Urothelium cell line (cell line): ENCODE results near the gene FAM222B.
"Not testable (repeated sequence)": the region's sequence is repeated elsewhere in the genome, so short reads cannot be mapped to it uniquely, and the experiment has no call there.

ENCODE experiments used
- DNase-seq: peaks from one replicate; pipeline ENCODE4 v3.0.0; 2011; ENCODE audit warnings: low spot score, mixed read lengths
- FAIRE-seq: peaks from 2 replicates; lab custom pipeline; 2011; peaks lifted over from hg19 to GRCh38; lab: Jason Lieb, UNC

The FAM222B gene

DNA sequence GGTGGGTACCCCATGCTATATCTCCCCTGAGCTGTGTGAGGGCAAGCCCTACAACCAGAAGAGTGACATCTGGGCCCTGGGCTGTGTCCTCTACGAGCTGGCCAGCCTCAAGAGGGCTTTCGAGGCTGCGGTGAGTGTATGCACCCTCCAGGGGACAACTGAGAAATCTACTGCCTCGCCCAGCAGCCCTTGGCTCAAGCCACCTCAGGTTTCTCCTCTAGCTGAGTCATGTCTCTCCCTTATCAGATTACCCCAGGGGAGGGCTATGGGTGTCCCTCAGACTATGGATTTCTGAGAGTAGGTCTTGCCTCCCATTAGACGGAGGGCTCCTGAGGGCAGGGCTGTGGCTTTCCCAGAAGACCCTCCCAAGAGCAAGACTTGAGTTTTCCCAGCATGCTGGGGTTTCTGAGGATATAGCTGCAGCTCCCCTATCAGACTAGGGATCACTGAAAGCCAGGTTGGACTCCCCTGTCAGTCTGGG is 107.3 kb downstream of the FAM222B start:
- DNase-seq (no peak), FAIRE-seq (no peak)

DNA sequence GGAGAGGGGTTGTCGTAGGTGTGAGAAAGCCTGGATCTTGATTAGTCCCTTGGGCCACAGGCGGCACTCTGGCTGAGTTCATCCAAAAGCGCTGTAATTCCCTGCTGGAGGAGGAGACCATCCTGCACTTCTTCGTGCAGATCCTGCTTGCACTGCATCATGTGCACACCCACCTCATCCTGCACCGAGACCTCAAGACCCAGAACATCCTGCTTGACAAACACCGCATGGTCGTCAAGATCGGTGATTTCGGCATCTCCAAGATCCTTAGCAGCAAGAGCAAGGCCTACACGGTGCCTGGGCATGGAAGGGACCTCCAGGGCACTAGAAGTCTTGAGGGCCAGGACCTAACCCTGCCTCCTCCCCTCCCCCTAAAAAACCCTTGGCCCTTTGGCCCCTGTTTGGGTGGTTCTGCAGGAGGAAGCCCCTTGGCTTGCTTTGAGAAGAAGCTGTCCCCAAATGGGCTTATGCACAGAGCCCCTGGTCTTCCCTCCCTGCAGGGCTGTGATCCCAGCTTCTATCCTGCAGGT is 107.8 kb downstream of the FAM222B start:
- FAIRE-seq, result no peak
- DNase-seq, result no peak

DNA sequence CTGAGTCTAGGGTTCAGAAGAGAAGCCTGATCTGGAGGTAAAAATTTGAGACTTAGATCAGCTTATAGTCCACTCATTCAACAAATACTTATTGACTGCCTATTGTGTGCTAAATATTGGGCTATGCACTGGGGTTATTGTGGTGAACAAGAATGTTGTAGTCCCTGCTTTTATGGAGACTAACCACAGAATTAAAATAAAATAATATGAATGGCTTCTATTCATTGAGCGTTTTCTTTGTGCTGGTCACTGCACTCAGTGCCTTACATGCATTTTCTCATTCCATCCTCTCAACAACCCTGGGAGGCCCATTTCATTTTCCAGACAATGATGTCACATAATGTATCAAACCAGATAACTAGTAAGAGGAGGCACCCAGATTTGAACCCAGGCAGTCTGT is 109.2 kb downstream of the FAM222B start:
- no peak for DNase-seq
- no peak for FAIRE-seq

DNA sequence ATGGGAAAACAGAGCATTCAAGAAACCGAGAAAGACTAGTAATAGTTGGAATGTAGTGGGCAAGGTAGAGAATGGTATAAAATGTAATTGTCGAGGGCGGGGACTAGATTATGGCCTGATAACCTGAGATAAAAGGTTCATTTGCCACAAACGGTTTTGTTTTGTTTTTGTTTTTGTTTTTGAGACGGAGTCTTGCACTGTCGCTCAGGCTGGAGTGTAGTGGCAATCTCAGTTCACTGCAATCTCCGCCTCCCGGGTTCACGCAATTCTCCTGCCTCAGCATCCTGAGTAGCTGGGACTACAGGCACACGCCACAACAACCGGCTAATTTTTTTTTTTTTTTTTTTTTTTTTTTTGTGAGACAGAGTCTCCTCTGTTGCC is 112.7 kb downstream of the FAM222B start:
- no peak for DNase-seq
- no peak for FAIRE-seq

DNA sequence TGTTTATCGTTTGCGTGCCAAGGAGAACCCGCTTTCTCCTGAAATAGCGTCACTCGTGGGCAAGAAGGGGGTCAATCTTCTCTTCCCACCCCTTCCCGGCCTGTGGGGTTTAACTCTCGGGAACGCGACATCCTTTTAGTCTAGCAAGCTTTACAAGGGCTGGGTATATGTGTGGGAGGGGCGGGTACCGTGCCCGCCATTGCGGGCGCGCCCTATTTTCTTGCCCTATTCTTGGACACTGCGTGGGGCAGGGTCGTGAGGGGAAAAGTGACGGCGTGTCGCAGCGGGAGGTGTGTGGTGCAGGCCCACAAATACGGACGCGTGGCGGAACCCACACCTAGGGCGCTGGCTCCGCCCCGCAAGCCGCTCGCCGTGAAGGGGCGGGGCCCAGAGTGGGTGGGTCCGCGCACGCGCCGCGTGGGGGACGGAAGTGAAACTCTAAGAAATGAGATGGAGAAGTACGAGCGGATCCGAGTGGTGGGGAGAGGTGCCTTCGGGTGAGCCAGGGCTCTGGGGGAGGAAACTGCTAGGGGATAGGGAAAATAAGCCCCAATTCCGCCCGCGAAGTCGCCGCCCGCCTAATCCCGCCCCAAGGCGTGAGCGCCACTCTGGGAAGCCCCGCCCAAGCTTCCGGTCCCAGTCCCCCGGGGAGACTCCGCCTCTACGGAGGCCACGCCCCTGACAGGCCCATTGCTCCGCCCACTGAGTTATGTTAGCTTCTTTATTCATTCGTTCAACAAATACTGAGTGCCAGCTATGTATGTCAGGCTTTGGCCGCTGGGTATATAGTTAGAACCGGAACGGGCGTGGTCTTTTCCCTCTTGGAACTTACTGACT is 114.0 kb downstream of the FAM222B start, which contains the start of gene NEK8:
NEK8 (plus strand) TSS at position 425 of the 837 bp plus-strand sequence; CDS start at position 451, 26 bp downstream.
- DNase-seq (peak; percentile 93), FAIRE-seq (no peak)

DNA sequence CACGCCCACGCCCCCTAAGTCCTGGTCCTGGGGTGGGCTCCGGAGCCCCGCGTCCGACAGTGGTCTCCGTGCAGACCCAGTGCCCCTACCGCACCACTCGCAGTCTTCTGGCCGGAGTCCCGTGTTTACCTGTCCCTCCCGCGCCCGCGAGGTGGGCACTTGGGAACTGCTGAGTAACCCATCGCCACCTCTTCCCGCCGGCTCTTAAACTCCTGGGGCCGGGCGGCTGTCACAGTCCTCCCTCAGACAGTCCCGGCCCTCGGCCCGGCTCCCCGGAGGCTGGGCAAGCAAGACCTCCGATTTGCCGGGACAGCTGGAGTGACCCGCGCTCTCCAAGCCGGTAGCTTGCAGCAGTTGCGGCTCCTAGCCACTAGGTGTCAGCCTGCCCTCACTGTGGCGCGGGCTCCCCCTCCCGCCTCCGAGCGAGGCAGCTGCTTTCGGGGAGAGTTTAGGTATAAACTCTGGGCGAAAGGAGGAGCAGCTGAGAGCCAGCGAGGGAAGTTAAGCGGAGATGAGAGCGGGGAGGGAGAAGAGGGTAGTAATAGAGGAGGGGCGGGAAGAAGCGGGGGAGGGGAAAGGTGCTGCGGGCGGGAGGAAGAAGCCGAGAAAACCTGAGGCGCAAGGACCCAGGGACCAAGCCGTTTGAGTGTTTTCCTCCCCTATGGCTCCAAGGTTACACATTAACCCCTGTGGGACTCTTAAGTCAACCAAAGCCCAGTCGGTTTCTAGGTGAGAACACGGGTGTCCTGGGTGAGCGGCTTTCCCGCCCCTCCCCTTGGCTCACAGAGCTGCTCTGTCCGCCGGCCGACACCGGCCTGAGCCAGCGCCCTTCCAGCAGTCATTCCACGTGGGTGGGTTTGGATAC is 115.7 kb downstream of the FAM222B start:
- FAIRE-seq (peak; percentile 13), DNase-seq (peak; percentile 88)

DNA sequence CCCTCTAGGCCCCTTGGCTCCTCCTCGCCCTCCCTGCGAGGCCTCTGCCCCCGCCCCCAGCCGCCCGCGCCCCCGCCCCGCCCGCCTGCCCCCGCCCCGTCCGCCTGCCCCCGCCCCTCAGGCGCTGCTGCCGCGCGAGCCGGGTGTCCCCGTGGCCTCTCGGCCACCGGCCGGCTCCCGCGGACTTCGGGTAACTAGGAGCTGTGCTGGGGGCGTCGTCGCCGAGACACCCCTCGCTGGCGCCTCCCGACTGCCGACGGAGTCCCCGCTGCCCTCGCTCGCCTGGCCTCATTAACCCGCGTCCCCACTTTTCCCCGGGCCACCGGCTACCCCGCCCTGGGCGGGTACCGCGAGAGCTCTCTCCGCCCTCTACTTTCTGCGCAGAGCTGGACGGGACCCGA is 116.4 kb downstream of the FAM222B start, which contains the start of gene TLCD1:
TLCD1 (minus strand) TSS at position 8 of the 401 bp plus-strand sequence. CDS start 136 bp downstream, outside the sequence.
- DNase-seq (peak; percentile 88), FAIRE-seq (no peak)

DNA sequence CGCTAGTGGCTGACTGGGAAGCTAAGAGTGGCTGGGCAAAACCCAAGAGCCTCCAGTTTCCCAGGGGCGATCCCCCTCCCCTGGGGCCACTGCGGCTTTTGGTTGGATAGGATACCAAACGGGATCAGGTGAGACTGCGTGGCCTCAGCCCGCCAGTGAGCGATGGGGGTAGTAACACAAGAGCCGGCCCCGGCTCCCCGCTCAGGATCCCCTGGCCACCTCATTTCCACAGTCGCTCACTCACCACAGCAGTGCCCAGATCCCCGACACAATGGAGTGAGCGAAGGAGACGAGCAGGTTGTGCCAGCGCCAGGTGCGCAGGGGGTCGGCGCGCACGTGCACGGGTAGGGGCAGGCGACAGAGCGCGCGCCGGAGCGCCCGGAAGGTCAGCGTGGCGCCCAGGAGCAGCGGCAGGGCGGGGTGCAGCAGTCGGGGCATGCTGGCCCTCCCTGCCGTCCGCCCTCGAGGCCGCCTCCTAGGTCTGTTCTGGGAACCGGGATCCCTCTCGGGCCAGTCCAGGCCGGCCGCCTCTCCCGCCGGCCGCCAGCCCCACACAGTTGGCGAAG is 116.8 kb downstream of the FAM222B start:
- no peak for FAIRE-seq
- DNase-seq, result no peak

DNA sequence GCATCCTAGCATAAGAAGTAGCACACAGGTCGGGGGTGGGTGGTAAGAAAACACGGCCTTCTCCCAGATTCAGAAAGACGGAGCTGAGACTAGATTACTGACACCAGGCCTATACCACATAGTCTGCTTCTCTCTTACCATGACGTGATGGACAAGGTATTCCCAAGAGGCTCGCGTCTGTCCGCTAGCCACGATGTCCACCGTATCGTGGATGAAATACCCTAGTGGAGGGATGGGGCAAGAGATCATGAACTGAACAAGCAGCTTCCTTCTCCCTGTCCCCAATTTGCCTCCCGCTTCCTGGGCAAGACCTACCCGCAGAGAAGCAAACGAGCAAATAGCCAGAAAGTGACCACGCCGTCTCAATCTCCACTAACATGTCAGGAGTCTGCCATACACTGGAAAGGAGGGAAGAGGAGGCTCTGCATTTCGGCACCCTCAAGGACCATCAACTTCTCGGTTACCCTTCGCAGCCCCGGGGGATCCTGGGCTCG is 117.4 kb downstream of the FAM222B start:
- DNase-seq, result no peak
- FAIRE-seq, result no peak

DNA sequence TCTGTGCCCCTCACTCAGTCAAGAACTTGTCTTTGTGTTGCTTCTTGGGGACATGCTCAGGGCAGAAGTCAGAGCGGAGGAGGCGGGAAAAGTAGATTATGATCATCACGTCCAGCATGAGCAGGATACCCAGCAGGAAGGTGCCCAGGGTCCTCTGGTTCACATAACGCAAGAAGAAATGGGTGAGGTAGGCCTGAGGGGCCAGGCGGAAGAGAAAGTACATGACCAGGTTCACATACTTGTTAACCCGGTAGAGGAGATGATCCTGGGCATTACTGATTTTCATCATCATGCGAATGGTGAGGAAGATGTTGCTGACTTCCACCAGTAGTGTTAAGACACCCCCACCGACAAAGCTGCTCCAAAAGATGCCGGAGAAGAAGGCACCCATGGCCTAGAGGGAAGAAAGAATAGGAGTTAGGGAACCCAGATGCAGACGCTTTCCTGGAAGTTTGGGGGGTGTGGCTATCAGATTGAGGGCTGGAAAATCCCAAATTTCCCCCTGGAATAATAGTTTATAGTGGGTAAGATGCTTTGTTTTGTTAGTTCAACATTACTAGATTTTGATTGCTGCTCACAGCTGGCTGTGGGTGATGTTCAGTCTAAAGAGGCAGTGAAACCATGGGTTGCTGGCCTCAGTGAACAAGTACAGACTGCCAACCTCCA is 118.0 kb downstream of the FAM222B start:
- DNase-seq (no peak), FAIRE-seq (no peak)

DNA sequence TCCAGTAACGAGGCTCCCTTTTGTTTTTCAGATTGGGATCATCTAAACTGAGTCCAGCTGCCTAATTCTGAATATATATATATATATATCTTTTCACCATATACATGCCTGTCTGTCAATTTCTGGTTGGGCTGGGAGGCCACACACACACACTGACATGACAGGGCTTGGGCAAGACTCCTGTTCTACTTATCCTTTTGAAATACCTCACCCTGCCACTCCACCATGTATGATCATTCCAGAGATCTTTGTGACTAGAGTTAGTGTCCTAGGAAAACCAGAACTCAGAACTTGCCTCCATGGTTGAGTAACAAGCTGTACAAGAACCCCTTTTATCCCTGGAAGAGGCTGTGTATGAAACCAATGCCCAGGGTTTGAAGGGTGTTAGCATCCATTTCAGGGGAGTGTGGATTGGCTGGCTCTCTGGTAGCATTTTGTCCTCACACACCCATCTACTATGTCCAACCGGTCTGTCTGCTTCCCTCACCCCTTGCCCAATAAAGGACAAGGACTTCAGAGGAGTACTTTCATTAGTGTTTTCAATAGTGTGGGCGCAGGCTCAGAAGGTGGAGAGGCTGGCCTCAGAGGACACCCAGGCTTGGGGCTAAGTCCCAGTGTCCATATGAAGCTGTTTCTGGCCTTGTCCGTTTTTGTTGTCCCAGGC is 118.6 kb downstream of the FAM222B start:
- not testable (repeated sequence) for FAIRE-seq, DNase-seq

DNA sequence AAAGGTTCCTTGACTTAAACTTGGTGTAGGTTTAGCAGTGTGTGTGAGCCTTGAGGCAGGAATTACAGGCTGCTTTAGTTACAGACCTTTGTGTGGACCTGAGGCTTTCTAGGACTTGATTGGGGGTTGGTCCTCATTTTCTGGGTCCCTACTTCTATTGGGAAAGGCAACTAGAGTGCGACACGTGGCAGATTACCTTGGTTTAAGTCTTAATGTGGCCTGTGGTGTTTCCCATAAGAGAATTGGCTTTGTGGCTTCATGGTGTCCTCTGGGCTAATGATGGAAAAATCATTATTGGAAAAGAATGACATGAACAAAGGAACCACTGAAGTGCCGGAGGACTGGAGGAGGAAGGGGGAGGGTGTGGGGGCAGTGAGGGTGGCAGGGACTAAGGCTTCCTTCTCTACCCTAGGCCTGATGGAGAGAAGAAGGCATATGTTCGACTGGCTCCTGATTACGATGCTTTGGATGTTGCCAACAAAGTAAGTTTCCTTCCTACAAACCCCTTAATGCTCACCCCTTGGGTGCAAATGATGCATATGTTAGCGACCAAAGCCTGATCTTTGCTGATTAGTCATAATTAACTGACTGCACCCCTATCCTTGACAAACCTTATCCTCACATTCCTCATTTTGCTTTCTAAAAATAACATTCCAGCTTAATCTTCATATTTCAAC is 119.3 kb downstream of the FAM222B start:
- DNase-seq, result no peak
- FAIRE-seq, result no peak

DNA sequence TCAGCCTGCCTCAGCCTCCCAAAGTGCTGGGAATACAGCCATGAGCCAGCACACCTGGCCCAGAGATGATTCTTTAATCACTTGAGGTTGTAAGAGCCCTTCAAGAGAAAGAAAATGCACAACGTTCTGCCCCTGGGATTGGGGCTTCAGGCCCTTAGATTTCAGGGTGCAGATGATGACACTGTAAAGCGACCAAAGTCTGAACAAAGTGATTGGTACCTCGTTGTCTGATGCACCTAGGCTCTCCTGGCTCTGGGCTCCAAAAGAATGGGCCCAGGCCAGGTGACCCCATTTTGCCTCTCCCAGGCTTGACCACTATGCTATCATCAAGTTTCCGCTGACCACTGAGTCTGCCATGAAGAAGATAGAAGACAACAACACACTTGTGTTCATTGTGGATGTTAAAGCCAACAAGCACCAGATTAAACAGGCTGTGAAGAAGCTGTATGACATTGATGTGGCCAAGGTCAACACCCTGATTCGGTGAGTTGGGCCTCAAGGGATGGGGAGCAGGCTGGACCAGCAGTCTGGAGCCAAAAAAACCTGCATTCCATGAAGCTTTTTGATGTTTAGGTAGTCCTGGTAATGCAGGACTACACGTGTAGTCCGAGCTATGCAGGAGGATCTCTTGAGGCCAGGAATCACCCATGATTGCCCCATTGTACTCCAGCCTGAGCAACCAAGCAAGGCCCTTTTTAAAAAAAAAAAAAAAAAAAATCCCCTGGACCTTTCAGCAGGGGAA is 120.0 kb downstream of the FAM222B start:
- no peak for FAIRE-seq
- DNase-seq, result no peak

DNA sequence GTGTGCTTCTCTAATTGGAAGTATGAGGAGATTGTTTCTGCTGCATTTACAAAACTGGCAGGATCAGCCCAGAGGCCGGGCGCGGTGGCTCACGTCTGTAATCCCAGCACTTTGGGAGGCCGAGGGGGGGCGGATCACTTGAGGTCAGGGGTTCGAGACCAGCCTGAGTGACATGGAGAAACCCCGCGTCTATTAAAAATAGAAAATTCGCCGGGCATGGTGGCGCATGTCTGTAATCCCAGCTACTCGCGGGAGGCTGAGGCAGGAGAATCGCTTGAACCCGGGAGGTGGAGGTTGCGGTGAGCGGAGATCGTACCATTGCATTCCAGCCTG is 121.6 kb downstream of the FAM222B start:
- DNase-seq, FAIRE-seq: not testable (repeated sequence)

DNA sequence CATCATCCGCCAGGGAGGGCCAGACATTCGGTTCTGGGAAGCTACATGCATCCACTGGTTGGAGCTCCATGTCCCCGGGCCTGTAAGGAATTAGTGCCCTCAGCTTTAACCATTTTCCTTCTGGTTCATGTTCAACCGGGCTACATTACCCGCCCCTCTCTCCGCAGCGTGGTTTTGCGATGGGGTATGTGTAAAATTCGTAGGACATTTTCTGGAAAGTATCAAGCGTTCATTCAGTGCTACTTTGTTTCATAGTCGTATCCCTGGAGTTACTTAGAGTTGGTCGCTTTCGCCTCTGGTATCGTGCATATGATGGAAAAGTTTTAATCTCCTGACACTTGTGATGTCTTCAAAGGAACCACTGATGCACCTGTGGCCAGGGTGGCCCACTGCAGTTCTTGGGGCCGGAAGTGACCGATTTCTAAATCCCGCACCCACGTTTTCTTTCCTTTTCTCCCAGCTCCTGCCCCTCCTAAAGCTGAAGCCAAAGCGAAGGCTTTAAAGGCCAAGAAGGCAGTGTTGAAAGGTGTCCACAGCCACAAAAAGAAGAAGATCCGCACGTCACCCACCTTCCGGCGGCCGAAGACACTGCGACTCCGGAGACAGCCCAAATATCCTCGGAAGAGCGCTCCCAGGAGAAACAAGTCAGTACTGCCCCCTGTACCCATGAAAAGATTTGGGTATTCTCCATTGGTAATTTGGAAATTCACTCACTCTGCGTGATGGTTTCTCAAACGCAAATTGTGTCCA is 122.2 kb downstream of the FAM222B start:
- no peak for FAIRE-seq

DNA sequence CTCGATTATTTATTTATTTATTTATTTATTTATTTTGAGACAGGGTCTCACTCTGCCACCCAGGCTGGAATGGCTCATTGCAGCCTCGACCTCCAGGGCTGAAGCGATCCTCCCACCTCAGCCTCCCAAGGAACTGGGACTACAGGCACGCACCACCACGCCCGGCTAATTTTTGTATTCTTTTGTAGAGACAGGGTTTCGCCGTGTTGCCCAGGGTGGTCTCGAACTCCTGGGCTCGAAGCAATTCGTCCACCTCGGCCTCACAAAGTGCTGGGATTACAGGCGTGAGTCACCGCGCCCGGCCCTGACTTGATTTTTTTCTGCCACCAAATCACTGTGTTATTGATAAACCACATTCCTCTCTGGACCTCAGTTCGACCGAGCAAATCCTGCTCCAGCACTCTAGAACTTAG is 123.6 kb downstream of the FAM222B start:
- DNase-seq (no peak), FAIRE-seq (no peak)

More for the DNA sequence above, 122.2 kb downstream of the FAM222B start:
- peak; percentile 43 for DNase-seq

DNA sequence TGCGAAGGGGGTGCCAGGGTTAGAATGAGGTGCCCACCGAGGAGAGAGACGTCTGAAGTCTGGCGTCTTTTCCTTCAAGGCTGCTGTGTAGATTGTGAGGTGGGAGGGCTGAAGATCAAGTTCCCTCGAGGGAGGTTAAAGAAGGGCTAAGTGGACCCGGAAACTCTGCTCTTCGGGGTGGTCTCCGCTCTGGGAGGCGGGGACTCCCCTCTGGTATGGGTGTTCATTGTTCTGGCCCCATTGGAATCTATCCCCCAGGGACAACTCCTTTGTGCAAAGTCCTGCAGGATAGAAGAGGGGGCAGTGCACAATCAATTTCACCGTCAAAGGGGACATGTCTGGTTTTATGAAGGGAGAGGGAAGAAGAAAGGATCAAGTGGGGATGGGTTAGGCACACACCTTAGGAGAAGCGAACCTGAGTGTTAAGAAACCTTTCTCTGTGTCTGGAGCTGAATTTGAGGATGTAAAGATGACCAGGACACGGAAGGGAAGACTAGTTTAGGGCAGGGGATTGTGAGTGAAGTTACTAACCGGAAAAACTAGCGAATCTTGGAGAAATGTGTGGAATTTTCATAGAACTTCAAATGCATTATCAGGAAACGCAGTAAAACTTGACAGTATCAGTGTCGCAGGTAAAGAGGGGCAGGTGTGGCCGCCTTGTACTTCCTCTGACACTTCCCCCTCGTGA is 124.1 kb downstream of the FAM222B start:
- DNase-seq, result no peak
- no peak for FAIRE-seq
